ENCODE measurements around the gene MED27.

The MED27 gene

GRCh38 chr9:132012704-132013357, 66.8 kb downstream of the MED27 start (continued):
- TF ChIP-seq ZNF664 (tag by site-specific recombination; IDR thresholded peaks at IDR 0.05) (no peak), ZNF785 (tag by site-specific recombination; IDR thresholded peaks at IDR 0.05) (no peak), ZNF174 (tag by site-specific recombination; IDR thresholded peaks at IDR 0.05) (no peak), AEBP2 (tag by site-specific recombination; IDR thresholded peaks at IDR 0.05; ENCODE audit: borderline replicate concordance) (no peak), ZNF639 (tag by site-specific recombination; IDR thresholded peaks at IDR 0.05) (no peak), OSR2 (tag by site-specific recombination; IDR thresholded peaks at IDR 0.05) (no peak), ZNF112 (tag by site-specific recombination; IDR thresholded peaks at IDR 0.05) (no peak), ZNF549 (tag by site-specific recombination; IDR thresholded peaks at IDR 0.05) (no peak), KLF9 (tag by site-specific recombination; IDR thresholded peaks at IDR 0.05; ENCODE audit: low read depth) (no peak), ZFHX2 (tag by site-specific recombination; conservative IDR thresholded peaks at IDR 0.05) (no peak)

- Histone ChIP-seq H3K4me3 (ENCODE audit: low read depth, low read length) (no peak overlapping the region), H3K27ac (ENCODE audit: extremely low read depth, low read depth, low read length) (no peak overlapping the region), H3K36me3 (ENCODE audit: control insufficient read depth in 2 of 2, insufficient read depth in 1 of 2, low read length in 2 of 2) (peaks cover 0 to 7% of the 10 kb centered on the region in 2 experiments; a peak in 1 of 3 replicates), H3K4me1 (ENCODE audit: control insufficient read depth, insufficient read depth, low read length) (peaks cover 5% of the 10 kb centered on the region; the same call in 1 of the 2 replicates), H3K9me3 (ENCODE audit: control insufficient read depth, insufficient read depth, low read depth, low read length) (no peaks in the 10 kb centered on the region)
- ChIA-PET CTCF (no interaction called here), POLR2A (no interaction called here)
- TF ChIP-seq ZNF596 (tag by site-specific recombination; IDR thresholded peaks at IDR 0.05) (no peak), ZNF404 (tag by site-specific recombination; IDR thresholded peaks at IDR 0.05) (no peak), SETDB1 (IDR thresholded peaks at IDR 0.05; ENCODE audit: insufficient read length, low read length) (no peak), ZNF214 (tag by site-specific recombination; IDR thresholded peaks at IDR 0.05; ENCODE audit: borderline replicate concordance) (no peak), SP7 (tag by site-specific recombination; IDR thresholded peaks at IDR 0.05) (no peak), ZNF449 (tag by site-specific recombination; IDR thresholded peaks at IDR 0.05) (no peak), ZNF518A (tag by site-specific recombination; conservative IDR thresholded peaks at IDR 0.05; ENCODE audit: low read depth) (no peak), ZNF639 (tag by site-specific recombination; IDR thresholded peaks at IDR 0.05) (no peak), ZNF623 (tag by site-specific recombination; IDR thresholded peaks at IDR 0.05) (no peak)
Measured at GRCh38 chr9:132011896-132012295, 67.8 kb downstream of the MED27 start.

Data from HEK293 (cell line).